ENCODE measurements around the gene ZNF831.
A peak's percentile ranks its signal among the peaks of the same experiment; 100 is the strongest.

The ZNF831 gene

GRCh38 chr20:59204165-59204894 is 40.7 kb downstream of the ZNF831 start:
- no peak for DNase-seq (ENCODE audit: low read depth in 1 of 2, low spot score in 1 of 2)
- no peak for TF ChIP-seq JUND (IDR thresholded peaks at IDR 0.05; ENCODE audit: low read depth)
- in situ Hi-C loops (cut with HindIII; ENCODE audit: low pct_unique_long_range_greater_than_20kb, low sequenced_read_pairs) = no loop called here

GRCh38 chr20:59205044-59205443 is 41.4 kb downstream of the ZNF831 start:
- DNase-seq (ENCODE audit: low read depth in 1 of 2, low spot score in 1 of 2) = no peak
- in situ Hi-C loops (cut with HindIII; ENCODE audit: low pct_unique_long_range_greater_than_20kb, low sequenced_read_pairs) = no loop called here
- no peak for TF ChIP-seq JUND (IDR thresholded peaks at IDR 0.05; ENCODE audit: low read depth)

- TF ChIP-seq JUND (IDR thresholded peaks at IDR 0.05; ENCODE audit: low read depth) = no peak
- DNase-seq (ENCODE audit: low read depth in 1 of 2, low spot score in 1 of 2) = no peak
- in situ Hi-C loops (cut with HindIII; ENCODE audit: low pct_unique_long_range_greater_than_20kb, low sequenced_read_pairs) = no loop called here
Observed at GRCh38 chr20:59207235-59207634, 43.6 kb downstream of the ZNF831 start.

DNA sequence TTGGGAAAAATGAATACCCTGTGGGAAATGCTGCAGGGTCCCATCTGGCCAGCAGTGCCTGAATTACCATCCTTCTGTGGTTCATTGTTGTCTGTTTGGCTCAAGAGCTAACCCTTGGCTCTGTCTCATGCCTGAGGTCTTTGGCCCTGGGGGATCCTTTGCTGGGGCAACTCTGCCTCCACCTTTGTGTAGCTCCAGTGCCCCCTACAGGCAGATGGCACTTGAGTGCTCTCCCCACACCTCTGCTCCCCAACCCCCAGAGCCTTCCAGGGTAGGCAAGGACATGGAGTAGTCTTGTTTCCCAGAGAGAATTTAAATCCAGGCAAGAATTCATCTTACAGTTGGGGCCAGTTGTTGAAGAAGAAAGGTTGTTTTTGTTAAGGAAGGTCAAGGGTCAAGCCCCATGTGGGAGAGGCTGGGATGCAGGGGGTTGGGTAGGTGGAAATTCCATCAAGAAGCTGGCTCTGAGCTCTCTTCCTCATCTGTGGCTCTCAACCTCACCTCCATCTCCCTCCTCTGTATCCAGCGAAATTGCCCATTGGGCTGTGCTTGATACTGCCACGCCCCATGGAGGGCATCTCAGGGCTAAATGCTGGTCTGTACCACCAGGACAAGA is 44.2 kb downstream of the ZNF831 start:
- in situ Hi-C loops (cut with HindIII; ENCODE audit: low pct_unique_long_range_greater_than_20kb, low sequenced_read_pairs) = no loop called here

GRCh38 chr20:59210186-59210585 is 46.6 kb downstream of the ZNF831 start:
- no peak for DNase-seq (ENCODE audit: low read depth in 1 of 2, low spot score in 1 of 2)
- in situ Hi-C loops (cut with HindIII; ENCODE audit: low pct_unique_long_range_greater_than_20kb, low sequenced_read_pairs) = no loop called here
- TF ChIP-seq JUND (IDR thresholded peaks at IDR 0.05; ENCODE audit: low read depth) = no peak

More for the DNA sequence above, 44.2 kb downstream of the ZNF831 start:
- DNase-seq (ENCODE audit: low read depth in 1 of 2, low spot score in 1 of 2) = peak in 1 of 2 experiments; percentile 13
- no peak for TF ChIP-seq JUND (IDR thresholded peaks at IDR 0.05; ENCODE audit: low read depth)

GRCh38 chr20:59211208-59211765 is 47.7 kb downstream of the ZNF831 start:
- TF ChIP-seq JUND (IDR thresholded peaks at IDR 0.05; ENCODE audit: low read depth) = no peak
- in situ Hi-C loops (cut with HindIII; ENCODE audit: low pct_unique_long_range_greater_than_20kb, low sequenced_read_pairs) = no loop called here
- DNase-seq (ENCODE audit: low read depth in 1 of 2, low spot score in 1 of 2) = no peak

- no peak for DNase-seq (ENCODE audit: low read depth in 1 of 2, low spot score in 1 of 2)
- in situ Hi-C loops (cut with HindIII; ENCODE audit: low pct_unique_long_range_greater_than_20kb, low sequenced_read_pairs) = no loop called here
- no peak for TF ChIP-seq JUND (IDR thresholded peaks at IDR 0.05; ENCODE audit: low read depth)
Observed at GRCh38 chr20:59214073-59214472, 50.5 kb downstream of the ZNF831 start.

DNA sequence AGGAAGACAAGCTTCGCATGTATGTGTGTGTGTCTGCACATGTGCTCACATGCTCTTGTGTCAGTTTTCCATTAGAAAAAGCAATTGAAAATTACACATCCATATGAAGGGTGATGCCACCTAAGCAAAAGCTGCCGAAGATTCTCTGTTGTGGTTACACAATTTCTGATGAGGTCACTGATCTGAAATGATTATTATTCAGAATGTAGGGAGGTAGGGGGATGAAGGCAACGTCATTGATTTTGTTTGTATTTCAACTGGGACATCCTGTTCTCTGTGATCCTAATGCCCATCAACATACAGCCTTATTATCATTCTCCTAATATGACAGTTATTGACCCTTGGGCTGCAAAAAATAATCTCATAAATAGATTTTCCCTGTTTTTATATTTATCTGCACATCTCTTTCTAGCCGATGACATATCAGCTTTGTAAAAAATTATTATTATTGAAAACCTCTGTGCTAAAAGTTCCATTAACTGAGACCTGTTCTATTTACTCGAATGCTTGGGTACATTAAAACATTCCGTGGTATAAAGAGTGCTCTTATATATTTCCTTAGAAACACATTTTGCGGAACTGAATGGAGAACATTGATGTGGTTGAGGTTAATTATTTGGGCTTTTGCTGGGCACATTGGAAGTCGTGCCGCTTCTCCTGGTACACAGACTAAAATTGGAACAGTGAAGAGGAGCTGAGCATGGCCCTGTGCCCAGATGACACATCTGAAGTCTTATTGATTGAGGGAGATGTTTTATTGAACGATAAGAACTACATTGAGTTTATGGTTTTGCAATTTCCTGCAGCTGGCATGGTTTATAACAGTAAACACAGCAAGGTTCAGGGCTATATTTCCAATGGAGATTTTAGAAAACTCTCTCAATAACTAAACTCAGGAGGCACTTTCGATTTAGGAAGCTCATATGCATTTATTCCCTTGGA is 51.3 kb downstream of the ZNF831 start:
- no peak for DNase-seq (ENCODE audit: low read depth in 1 of 2, low spot score in 1 of 2)
- no peak for TF ChIP-seq JUND (IDR thresholded peaks at IDR 0.05; ENCODE audit: low read depth)
- in situ Hi-C loops (cut with HindIII; ENCODE audit: low pct_unique_long_range_greater_than_20kb, low sequenced_read_pairs) = no loop called here

GRCh38 chr20:59217173-59217572 is 53.6 kb downstream of the ZNF831 start:
- no peak for DNase-seq (ENCODE audit: low read depth in 1 of 2, low spot score in 1 of 2)
- in situ Hi-C loops (cut with HindIII; ENCODE audit: low pct_unique_long_range_greater_than_20kb, low sequenced_read_pairs) = no loop called here
- no peak for TF ChIP-seq JUND (IDR thresholded peaks at IDR 0.05; ENCODE audit: low read depth)

GRCh38 chr20:59217794-59218280 is 54.2 kb downstream of the ZNF831 start:
- no peak for DNase-seq (ENCODE audit: low read depth in 1 of 2, low spot score in 1 of 2)
- TF ChIP-seq JUND (IDR thresholded peaks at IDR 0.05; ENCODE audit: low read depth) = no peak
- in situ Hi-C loops (cut with HindIII; ENCODE audit: low pct_unique_long_range_greater_than_20kb, low sequenced_read_pairs) = no loop called here

DNA sequence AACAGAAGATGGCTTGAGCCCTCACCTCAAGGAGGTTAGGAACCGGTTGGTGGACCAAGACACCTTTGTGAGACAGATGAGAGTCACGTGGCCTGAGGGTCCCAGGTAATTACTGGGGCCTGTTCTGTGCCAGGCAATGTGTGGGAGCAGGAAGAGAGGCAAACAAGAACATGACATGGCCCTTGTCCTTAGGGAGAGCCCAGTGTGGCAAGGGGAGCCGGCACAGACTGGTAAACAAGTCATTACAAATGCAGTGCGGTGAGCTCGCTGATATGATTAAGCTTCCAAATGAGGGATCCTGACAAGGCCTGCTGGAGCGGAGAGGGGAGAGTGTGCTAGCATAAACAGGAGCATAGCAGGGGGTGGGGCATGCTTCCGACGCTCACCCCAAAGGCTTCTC is 55.6 kb downstream of the ZNF831 start:
- in situ Hi-C loops (cut with HindIII; ENCODE audit: low pct_unique_long_range_greater_than_20kb, low sequenced_read_pairs) = no loop called here
- DNase-seq (ENCODE audit: low read depth in 1 of 2, low spot score in 1 of 2) = no peak
- no peak for TF ChIP-seq JUND (IDR thresholded peaks at IDR 0.05; ENCODE audit: low read depth)

GRCh38 chr20:59220161-59220560 is 56.5 kb downstream of the ZNF831 start:
- DNase-seq (ENCODE audit: low read depth in 1 of 2, low spot score in 1 of 2) = no peak

More at GRCh38 chr20:59220161-59220560, 56.5 kb downstream of the ZNF831 start:
- no peak for TF ChIP-seq JUND (IDR thresholded peaks at IDR 0.05; ENCODE audit: low read depth)
- in situ Hi-C loops (cut with HindIII; ENCODE audit: low pct_unique_long_range_greater_than_20kb, low sequenced_read_pairs) = no loop called here

All from T47D (cell line).